GM20000 (cell line): ENCODE measurements around the gene DNASE1L2.

Experiments
- DNase-seq: peaks from one replicate; pipeline ENCODE4 v3.0.0; 2012; ENCODE audit warnings: low spot score
- TF ChIP-seq, protein P1 (sequence below): IDR thresholded peaks from 2 replicates; pipeline ENCODE4 v1.5.1; 2012; ENCODE audit warnings: mild to moderate bottlenecking, control low read depth; ENCODE audit errors: extremely low read depth, missing control alignments

The DNASE1L2 gene

DNA sequence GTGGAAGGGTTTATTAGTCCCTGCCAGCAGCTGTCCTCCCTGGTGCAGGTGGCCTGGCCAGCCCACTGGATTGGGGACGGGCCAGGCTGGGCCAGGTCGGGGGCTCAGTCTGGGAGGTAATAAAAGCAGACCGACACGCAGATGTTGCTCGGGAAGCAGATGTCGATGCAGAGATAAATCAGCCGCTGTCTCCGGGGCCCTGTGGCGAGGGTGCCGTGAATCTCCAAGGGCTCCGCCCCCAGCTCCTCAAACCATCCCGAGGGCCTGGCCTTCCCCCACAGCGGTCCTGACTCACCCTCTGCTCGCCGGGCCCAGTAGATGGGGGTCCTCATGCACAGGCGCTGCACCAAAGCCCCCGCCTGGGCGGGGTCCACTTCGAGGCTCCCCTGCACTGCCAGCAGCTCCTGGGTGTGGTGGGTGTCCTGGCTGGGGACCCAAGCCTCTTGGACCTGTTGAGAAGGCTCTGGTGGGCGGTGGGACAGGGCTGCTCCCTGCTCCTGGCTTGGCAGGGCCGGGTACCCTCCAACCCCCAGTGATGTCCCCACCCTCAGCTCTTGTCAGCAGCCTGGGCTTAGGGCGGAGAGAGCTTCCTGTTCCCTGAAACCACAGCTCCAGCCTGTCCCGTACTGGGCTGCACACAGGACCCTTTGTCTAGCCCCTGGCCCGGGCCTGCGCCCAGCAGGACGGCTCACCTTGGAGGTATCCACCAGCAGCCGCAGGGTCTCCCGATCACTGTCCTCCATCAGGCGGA, 26.8 kb upstream of the DNASE1L2 start:
- TF ChIP-seq, protein P1, sequence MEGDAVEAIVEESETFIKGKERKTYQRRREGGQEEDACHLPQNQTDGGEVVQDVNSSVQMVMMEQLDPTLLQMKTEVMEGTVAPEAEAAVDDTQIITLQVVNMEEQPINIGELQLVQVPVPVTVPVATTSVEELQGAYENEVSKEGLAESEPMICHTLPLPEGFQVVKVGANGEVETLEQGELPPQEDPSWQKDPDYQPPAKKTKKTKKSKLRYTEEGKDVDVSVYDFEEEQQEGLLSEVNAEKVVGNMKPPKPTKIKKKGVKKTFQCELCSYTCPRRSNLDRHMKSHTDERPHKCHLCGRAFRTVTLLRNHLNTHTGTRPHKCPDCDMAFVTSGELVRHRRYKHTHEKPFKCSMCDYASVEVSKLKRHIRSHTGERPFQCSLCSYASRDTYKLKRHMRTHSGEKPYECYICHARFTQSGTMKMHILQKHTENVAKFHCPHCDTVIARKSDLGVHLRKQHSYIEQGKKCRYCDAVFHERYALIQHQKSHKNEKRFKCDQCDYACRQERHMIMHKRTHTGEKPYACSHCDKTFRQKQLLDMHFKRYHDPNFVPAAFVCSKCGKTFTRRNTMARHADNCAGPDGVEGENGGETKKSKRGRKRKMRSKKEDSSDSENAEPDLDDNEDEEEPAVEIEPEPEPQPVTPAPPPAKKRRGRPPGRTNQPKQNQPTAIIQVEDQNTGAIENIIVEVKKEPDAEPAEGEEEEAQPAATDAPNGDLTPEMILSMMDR = no peak
- no peak for DNase-seq

DNA sequence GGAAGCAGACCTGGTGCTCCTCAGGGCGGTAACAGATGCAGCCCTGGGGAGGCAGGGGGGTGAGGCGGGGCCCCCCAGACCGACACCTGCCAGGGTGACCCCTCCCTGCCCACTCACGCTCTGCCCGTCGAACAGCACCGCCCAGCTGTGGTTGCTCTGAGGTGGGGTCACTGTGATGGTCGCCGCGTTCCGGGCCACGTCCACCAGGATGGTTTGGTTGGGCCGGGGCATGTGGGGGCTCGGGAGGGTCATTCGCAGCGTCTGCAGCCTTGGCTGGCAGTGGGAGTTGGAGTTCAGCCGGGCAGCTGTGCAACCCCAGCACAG, 26.3 kb upstream of the DNASE1L2 start:
- no peak for DNase-seq
- TF ChIP-seq, protein P1 = no peak

DNA sequence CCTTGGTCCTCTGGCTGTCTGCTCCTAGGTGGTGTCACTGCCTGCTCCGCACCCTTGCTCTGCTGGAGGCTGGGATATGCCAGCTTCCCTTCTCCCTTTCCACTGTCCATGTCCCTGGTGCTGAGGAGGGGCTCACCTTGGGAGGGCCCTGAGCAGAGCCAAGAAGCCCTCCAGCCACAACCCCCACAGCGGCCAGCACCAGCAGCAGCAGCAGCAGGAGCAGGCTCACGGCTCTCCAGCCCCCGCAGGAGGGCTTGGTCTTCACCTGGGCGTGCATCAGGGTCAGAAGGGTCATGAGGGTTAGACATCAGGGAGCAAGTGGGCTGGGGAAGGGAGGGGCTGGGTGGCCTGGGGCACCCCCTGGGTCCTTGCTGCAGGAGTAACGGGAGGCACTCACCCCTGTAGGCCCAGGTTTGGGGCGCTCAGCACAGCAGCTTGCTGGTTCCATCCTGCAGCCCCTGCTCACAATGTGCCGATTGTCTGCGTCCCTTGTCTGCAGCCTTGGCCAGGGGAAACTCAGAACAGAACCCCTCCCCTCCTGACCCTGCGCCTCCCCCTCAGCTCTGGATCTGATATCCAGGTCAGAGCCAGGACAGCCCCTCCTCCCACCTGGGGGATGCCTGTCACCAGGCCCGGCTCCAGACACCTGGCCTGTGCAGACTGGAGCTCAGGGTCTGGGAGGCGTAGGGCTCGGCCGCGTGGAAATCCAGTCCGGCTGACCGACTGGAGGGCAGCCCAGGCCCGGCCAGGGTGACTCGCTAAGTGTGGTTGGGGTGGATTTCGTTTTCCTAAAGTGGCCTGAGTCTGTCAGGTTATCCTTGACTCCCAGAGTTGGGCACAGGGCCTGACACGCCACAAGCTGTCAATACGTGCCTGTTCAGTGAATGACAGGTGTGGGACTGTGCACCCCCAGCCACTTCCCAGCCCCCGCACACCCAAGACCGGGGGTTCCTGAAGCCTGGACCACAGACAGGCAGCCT, 25.6 kb upstream of the DNASE1L2 start, which contains the start of gene BRICD5:
Gene BRICD5, minus strand, starts transcription at position 478 of the 980 bp plus-strand sequence. Its CDS starts 30 bp downstream, at position 448.
- DNase-seq = no peak
- TF ChIP-seq, protein P1 = no peak

DNA sequence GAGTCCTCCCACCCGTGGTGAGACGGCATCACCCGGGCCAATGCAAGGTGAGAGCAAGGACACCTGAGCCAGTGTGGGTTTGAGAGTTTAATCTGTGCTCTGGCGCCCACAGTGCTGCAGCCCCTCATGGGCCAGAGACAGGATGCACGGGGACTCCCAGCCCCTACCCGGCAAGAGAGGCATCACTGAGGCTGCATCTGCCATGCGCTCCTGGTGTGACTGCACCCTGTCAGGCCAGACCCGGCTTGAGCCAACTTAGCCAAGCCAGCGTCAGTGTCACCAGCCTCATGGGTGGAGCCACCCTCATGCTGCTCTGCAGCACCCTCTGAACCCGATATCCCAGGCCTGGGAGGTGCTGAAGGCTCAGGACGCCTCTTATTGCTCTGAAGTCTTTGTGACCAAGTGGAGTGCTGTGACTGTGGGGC, 24.3 kb upstream of the DNASE1L2 start:
- no peak for DNase-seq
- TF ChIP-seq, protein P1 = no peak

DNA sequence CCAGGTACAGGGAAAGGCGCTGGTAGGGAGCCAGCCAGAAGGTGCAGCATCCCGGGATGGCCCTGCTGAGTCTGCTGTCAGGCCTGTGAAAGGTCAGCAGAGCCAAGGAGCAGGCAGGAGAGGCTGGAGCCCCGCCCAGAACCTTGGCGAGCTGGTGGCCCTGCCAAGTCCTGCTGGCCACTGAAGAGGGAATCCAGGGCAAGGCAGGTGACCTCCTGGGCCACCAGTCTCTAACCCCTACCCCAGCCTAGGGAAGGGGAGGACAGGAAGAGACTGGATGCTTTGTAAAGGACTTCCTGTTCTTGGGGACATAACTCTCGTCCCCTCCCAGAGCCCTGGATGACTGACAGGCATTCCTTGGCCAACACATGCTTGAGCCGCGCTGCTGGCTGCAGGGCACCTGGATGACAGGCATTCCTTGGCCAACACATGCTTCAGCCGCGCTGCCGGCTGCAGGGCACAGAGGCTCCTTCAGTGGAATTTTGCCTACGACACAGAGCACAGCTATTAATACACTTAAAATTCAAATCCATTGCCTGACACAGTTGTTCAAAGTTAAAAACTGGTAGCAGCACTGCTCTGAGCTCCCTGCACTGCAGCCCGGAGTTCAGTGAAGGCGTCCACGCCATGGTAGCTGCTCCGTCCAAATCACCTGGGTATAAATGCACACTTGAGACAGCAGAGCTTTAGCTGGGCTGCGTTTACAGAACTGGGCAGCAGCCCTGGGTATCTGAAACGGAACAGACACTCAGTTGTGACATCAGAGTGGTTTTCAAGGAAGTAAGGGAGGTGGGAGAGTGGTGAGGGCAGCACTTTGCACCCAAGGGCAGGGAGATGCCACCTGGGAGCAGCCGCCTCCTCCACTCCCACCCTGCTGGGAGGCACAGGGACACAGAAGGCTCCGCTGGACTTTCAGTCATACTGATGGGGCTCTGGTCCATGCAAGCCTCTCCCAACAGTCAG, 23.6 kb upstream of the DNASE1L2 start:
- no peak for DNase-seq
- TF ChIP-seq, protein P1 = no peak

DNA sequence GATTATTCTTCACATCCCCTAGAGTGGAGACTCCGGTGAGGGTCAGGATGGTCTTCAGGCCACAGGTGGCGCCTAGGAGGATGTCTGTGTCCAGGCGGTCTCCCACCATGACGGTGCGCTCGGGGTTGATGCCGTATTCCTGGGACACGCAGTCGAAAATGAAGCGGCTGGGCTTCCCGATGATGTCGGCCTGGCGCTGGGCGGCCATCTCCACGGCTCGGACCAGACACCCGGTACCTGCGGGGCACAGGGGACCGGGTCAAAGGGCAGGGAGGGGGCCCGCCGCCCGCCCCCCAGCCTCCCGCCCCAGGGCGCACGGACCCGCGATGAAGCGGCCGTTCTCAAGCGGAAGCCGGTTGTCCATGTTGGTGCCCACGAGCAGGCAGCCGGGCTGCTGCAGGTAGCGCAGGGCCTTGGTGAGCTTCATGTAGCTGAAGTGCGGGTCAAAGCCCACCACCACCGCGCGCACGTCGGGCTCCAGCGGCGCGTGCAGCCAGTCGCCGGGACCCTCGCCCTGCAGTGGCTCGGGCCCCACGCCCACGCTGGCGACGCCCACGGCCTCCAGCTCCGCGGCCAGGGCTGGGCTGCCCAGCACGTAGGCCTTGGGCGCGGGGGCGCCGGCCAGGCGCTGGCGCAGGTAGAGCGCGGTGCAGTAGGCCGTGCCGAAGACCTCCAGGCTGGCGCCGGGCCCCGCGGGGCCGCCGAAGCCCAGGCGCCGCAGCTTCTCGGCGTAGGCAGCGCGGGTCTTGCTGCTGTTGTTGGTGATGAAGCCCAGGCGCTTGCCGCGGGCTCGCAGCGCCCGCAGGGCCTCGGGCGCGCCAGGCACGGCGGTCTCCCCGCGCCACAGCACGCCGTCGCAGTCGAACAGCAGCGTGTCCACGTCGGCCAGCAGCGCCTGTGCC, 22.2 kb upstream of the DNASE1L2 start:
- no peak for DNase-seq
- TF ChIP-seq, protein P1 = no peak
